Measurements from ENCODE around the gene CDC20B. TPM values are rescaled to one million over a fixed set of nuclear protein-coding genes. Genes with fewer than 3 reads are reported as not detected.

The CDC20B gene
- polyA plus RNA-seq, 1 experiment, result not detected

DNA sequence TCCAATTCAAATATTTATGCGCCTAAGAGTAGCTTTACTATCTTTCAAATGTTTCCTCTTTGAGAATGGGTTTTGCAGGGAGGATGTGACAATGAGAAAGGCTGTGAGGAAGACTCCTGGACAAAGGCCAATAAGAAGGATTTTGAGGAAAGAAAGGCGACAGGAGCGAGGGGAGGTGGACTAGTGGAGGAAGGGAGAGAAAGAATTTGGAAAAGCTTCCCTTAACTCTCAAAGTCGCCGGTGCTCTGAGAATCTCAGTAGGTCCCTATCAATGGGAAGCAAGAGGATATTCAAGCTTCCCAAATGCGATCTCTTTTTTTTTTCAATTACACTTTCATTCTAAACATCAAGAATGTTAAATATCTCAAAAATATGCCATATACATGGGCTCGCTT is 2.8 kb upstream of the CDC20B start:
- POLR2A ChIA-PET, result interaction anchor here (0.6 kb wide), 1 partner anchor 928 kb away, joined by 4 read pairs; no protein-coding TSS in a partner anchor
- TF ChIP-seq, protein P1, sequence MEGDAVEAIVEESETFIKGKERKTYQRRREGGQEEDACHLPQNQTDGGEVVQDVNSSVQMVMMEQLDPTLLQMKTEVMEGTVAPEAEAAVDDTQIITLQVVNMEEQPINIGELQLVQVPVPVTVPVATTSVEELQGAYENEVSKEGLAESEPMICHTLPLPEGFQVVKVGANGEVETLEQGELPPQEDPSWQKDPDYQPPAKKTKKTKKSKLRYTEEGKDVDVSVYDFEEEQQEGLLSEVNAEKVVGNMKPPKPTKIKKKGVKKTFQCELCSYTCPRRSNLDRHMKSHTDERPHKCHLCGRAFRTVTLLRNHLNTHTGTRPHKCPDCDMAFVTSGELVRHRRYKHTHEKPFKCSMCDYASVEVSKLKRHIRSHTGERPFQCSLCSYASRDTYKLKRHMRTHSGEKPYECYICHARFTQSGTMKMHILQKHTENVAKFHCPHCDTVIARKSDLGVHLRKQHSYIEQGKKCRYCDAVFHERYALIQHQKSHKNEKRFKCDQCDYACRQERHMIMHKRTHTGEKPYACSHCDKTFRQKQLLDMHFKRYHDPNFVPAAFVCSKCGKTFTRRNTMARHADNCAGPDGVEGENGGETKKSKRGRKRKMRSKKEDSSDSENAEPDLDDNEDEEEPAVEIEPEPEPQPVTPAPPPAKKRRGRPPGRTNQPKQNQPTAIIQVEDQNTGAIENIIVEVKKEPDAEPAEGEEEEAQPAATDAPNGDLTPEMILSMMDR (IDR thresholded peaks at IDR 0.05; ENCODE audit: insufficient read depth, low read depth, low read length), result no peak
- Histone ChIP-seq H3K36me3 (ENCODE audit: control insufficient read depth, insufficient read depth, low read length) (no peaks in the 10 kb centered on the region), H3K4me3 (ENCODE audit: low read depth, low read length) (no peak overlapping the region), H3K27me3 (ENCODE audit: control insufficient read depth, insufficient read depth, low read length) (peaks cover 27% of the 10 kb centered on the region)
- DNase-seq (ENCODE audit: low read depth), result no peak
- CTCF ChIA-PET, result interaction anchor here (0.6 to 1.3 kb wide), 6 partner anchors 16 to 1469 kb away, joined by 3 to 4 read pairs (median 3); partner anchors contain the start of gene GPX8

- TF ChIP-seq, protein P1 (IDR thresholded peaks at IDR 0.05; ENCODE audit: insufficient read depth, low read depth, low read length), result no peak
- CTCF ChIA-PET, result interaction anchor here (0.9 to 3.8 kb wide), 3 partner anchors 11 to 14 kb away, joined by 4 to 17 read pairs (median 6); partner anchors contain the start of gene GPX8
- POLR2A ChIA-PET, result no interaction called here
- Histone ChIP-seq H3K27me3 (ENCODE audit: control insufficient read depth, insufficient read depth, low read length) (peaks cover 25% of the 10 kb centered on the region), H3K4me3 (ENCODE audit: low read depth, low read length) (peak overlapping the region; percentile 43), H3K36me3 (ENCODE audit: control insufficient read depth, insufficient read depth, low read length) (no peaks in the 10 kb centered on the region)
- no peak for DNase-seq (ENCODE audit: low read depth)
Observed at GRCh38 chr5:55173687-55174230, 782 bp upstream of the CDC20B start.

DNA sequence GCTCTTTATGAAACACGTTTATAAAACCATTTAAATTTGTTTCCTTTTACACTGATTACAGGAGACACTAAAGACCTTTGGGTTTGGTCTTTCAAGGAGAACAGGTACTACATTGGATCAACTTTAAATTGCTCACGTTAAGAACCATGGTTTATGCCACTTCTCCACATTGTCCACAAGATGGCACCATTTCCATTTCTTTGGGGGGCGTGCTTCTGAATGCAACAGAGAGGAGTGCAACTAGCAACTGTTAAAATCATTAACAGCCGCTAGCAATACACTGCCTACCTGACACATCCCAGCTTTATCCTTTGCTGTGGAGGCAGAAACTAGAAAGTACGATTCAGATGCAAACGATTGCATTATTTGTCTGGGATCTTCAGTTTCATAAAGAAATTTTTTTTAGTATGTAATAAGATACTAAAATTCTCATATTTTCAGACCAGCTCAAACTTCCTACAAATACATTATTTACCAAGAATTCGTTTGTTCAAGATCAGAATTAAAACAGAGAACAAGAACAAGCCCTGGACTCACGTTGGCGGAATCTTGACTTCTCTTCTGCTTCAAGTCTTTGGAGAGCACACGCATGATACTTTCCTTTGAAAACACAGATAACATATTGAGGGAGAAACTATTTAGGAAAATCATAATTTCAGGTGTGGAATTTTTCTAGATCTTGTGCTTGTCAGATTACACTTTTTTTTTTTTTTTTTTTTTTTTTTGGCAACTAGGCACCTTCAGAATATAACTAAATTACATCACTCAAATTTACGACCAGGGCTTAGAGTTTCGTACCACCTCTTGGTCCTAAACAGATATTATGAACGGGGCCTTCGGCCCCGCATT is 702 bp downstream of the CDC20B start:
- TF ChIP-seq, protein P1 (IDR thresholded peaks at IDR 0.05; ENCODE audit: insufficient read depth, low read depth, low read length), result peak; percentile 77
- DNase-seq (ENCODE audit: low read depth), result no peak
- Histone ChIP-seq H3K36me3 (ENCODE audit: control insufficient read depth, insufficient read depth, low read length) (no peaks in the 10 kb centered on the region), H3K27me3 (ENCODE audit: control insufficient read depth, insufficient read depth, low read length) (peaks cover 21% of the 10 kb centered on the region), H3K4me3 (ENCODE audit: low read depth, low read length) (peak overlapping the region; percentile 40)
- CTCF ChIA-PET, result interaction anchor here (0.6 to 3.8 kb wide), 14 partner anchors 9 to 269 kb away, joined by 3 to 17 read pairs (median 4); partner anchors contain the start of gene GPX8
- POLR2A ChIA-PET, result no interaction called here

DNA sequence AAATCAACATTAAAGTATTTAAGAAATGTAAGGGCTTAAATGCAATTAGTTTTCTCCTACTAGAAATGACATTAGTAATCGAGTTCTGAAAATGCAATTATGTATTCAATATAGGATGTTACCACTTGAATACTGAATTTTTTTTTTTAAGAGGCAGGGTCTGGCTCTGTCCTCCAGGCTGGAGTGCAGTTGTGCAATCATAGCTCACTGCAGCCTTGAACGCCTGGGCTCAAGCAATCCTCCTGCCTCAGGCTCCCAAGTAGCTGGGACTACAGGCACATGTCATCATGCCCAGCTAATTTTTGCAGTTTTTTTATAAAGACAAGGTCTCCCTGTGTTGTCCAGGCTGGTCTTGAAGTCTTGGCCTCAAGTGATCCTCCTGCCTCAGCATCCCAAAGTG is 1.5 kb downstream of the CDC20B start:
- POLR2A ChIA-PET, result no interaction called here
- TF ChIP-seq, protein P1 (IDR thresholded peaks at IDR 0.05; ENCODE audit: insufficient read depth, low read depth, low read length), result no peak
- Histone ChIP-seq H3K36me3 (ENCODE audit: control insufficient read depth, insufficient read depth, low read length) (no peaks in the 10 kb centered on the region), H3K4me3 (ENCODE audit: low read depth, low read length) (no peak overlapping the region), H3K27me3 (ENCODE audit: control insufficient read depth, insufficient read depth, low read length) (peaks cover 14% of the 10 kb centered on the region)
- no peak for DNase-seq (ENCODE audit: low read depth)
- CTCF ChIA-PET, result interaction anchor here (0.7 to 3.8 kb wide), 8 partner anchors 9 to 655 kb away, joined by 3 to 17 read pairs (median 4); partner anchors contain the start of gene GPX8

DNA sequence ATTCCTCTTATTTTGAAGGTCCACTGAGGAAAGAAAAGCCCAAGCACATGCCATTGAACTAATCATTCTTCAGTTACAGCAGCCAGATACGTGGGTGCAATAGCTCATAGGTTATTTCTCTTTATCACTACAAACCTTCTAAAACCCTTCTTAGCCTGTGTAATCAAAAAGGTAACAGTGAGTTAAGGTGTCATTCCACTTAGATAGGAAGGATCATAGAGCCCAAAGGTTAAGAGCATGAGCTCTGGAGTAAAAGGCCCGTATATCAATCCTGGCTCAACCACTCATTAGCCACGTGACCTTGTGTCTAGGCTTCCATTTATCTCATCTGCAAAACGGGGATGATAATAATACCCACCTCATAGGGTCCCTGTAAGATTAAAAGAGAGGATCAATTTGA is 10.3 kb downstream of the CDC20B start:
- ChIA-PET POLR2A (no interaction called here), CTCF (interaction anchor here (0.9 to 2.5 kb wide), 5 partner anchors 9 to 256 kb away, joined by 3 to 15 read pairs (median 4); no protein-coding TSS in a partner anchor)
- no peak for DNase-seq (ENCODE audit: low read depth)
- H3K27me3 ChIP-seq (ENCODE audit: control insufficient read depth, insufficient read depth, low read length), result no peaks in the 10 kb centered on the region
- no peak overlapping the region for H3K4me3 ChIP-seq (ENCODE audit: low read depth, low read length)
- peaks cover 4% of the 10 kb centered on the region for H3K36me3 ChIP-seq (ENCODE audit: control insufficient read depth, insufficient read depth, low read length)
- TF ChIP-seq, protein P1 (IDR thresholded peaks at IDR 0.05; ENCODE audit: insufficient read depth, low read depth, low read length), result no peak
